SW480 (cell line): Measurements from ENCODE around the gene CSF1R.

Source experiments
- DNase-seq: peaks from one replicate; pipeline ENCODE4 v3.0.0-alpha.2; 2016; ENCODE audit warnings: low spot score

Gene CSF1R

DNA sequence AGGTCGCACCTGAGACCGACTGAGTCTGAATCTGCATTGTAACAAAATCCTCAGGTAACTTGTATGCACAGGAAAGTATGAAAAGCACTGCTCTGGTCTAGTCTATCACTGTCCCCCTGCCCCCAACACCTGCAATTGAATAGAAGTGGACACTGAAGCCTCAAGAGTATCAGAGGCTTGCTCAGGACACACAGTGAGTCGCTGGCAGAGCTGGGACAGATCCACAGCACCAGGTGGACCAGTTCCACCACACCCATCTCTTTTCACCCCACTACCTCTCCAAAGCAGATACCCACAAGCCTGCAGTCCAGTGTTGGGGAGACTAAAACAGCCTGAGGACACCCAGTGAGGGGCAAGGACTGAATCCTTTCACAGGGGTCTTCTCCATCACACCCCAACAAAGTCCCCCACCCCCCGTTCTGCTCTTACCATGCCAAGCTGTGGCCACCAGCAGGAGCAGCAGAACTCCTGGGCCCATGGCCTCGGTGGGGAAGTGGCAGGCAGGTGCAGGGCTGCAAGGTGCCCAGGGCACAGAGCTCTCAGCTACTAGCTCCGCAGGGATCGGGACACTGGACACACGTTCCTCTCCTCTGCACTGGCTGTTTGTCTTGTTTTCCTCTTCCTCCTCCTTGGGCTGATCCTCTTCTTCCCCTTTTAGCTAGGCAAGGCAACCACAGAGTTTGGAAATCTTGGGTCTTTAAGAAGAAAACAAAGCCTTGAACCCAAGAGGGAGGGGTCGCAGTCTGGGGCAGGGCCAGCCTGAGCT, at the start of gene CSF1R:
Gene CSF1R, minus strand, starts transcription at position 605 of the 766 bp plus-strand sequence. Its CDS starts 127 bp downstream, at position 478.
- DNase-seq = no peak

DNA sequence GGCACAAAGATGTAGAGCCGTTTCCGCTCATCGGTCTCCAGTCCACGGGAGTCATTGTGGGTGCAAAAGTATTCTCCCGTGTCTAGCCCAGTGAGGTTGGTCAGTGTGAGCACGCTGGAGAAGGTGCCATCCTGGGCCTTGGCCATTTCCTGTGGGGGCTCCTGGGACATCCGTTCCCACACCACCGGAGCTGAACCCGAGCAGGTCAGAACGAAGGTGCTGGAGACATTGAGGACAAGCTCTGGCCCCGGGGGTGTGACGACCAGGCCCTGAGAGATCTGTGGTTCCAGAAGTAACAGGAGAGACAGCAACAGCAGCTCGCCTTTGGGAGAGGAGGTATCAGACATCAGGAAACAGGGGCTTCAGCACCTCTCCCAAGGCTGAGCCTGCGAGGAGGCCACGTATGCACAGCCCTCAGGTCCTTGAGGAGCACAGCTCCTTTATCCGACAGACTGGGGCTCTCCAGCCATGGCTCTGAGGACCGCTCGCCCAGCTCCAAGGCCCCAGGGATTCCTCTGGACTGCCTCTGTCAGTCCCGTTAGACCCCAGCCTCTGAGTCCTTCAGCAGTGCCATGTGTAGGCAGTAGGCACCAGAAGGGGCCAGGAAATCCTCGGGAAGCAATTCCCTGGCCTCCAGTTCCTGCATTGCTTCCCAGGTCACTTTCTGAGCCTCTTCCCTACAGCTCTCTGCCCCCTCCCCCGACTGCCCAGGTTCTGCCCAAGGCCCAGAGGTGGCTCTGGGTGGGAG, 49.4 kb upstream of the CSF1R start:
- no peak for DNase-seq

DNA sequence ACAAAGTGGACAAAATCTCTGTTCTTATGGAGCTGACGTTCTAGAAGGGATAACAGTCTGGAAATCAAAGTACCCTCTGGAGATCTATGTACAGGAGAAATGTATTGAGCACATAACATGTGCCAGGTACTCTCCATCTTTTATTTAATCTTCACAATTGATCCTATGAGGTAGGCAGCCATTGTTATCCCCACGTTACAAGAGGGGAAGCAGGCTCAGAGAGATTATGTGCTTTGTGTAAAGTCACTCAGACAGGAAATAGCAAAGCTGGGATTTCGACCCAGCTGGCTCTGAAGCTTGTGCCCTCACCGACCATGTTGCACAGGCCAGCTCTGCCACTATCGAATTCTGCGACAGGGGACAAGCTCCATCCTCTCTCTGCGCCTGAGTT, 47.8 kb upstream of the CSF1R start:
- no peak for DNase-seq

DNA sequence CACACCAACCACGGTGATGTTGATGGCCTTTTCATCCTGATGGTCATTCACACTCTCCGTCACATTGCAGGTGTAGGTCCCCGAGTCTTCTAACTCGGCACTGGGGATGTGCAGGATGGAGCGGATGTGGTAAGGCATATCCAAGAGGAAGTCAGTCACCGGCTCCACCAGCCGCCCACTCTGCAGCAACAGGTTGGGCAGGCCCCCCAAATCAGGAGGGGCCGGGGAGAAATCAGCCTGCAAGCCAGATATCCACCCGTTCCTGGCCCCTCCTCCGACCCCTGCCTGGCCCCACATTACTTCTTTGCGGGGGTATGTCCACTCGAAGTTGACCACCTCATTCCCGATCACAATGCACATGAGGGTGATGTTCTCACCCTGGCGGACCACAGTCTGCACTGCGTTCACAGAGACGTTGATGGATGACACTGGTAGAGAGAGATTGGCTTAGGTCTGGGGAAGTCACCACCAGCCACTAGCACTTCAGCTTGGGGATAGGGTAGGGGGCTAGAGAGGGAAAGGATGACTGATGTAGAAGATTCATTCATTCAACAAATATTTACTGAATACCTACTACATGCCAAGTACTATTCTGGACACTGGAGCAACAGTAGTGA, 47.3 kb upstream of the CSF1R start:
- DNase-seq = no peak

DNA sequence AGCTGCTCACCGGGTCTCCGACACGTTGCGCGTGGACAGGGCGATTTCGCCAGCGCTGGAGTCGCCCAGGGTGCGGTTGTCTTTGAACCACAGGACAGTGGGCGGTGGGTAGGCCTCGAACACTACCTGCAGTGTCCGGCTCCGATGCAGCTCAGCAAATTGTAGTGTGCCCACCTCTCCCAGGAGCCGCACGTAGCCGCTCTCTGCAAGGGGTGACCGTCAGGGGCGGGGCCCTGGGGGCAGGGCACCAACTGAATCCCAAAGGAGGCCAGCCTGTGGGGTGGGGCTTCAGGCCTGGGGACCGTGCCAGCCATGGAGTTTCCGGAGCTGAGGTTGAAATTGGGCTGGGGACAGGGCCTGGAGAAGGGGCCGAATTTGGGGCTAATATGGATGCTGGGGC, 46.4 kb upstream of the CSF1R start:
- no peak for DNase-seq

DNA sequence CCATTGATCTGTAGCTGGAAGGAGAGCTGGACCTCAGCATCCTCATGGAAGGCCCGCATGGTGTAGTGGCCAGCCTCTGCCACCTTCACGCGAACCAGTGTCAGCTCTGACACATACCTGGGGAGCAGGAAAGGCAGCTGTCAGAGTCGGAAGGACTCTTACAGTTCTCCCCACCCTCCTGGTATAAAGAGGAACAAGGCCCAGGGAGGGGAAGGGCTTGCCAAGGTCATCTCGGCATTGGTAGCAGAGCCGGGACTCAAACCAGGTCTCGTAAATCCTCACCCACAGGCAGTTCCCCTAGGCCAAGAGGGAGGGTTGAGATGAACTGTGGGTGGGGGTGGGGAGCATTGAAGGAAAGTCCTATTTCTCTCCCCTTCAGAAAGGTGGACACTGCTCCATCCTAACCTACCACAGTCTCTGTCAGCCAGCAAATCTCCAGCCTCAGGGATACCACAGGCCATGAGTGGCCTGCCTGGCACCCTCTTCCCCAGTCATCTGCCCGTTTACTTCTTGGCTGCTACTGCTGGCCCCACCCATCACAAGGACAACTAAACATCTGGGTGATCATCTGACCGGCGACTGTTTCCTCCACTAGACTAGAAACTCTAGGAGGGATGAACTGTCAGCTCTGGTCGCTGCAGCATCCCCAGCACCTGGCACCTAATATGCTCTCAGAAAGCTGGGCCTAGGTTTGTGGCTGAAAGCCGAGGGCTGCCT, 45.8 kb upstream of the CSF1R start:
- DNase-seq = no peak

DNA sequence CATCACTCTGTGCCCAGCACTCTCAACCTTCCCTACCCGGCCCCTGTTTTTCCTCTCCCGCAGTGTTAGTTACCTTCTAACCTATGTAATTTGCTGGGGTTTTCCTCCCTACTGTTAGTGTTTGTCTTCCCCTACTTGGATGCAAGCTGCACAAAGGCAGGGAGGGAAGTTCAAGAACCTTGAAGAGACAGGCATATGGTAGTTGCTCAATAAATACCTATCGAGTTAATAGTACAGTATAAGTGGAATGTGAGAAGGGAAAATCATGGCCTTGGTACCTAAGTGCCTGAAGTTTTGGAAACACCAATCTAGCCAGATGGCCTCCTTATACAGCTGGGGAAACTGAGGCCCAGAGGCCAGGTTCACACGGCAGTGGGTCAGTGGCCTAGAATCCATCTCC, 45.1 kb upstream of the CSF1R start:
- DNase-seq = no peak

DNA sequence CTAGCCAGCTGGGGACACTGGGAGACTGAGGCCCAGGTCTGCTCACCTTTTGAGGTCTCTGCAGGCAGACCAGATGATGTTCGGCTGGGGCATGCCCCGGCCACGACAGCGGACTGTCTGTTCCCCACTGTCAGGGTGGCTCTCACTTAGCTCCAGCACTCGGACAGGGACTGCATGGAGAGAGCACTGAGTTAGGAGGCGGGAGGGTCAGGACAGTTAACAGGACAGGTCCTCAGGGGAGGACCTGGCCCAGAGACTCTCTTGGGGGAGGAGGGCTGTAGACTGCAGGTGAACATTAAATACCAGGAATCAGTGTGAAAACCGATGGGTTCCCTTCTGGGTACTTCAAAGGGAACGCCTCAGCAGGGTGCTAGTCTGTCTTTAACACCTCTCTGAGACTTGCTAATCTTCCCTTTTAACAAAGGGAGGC, 44.2 kb upstream of the CSF1R start:
- DNase-seq = no peak

DNA sequence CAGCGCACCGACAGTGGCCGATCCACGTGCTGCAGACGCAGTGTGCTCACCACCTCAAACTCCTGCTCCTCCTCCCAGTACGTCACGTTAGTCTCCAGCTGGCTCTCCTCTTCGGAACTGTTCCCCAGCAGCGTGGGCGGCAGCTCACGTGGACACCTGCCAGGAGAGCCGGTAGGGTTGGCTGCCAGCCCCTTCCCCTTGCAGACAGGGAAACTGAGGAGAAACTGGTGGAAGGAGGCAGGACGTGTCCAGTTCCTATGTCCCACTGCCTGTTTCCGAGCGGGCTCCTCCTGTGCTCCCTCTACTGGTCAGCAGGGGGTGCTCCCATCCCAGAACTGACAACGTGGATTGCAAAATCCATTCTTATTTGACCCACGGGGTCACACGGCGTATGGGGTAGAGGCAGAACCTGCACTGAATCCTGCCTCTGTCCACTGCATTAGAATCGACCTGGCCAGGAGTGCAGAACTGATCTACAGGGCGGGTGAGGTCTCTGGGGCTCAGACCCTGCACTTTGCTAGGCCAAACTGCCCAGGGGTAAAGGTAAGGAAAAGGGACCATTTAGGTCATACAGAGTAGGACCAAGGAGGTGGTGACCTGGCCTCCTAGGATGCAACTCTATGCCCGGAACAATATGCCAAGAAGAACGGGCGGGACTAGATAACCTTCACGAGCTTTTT, 43.6 kb upstream of the CSF1R start:
- peak; percentile 69 for DNase-seq

DNA sequence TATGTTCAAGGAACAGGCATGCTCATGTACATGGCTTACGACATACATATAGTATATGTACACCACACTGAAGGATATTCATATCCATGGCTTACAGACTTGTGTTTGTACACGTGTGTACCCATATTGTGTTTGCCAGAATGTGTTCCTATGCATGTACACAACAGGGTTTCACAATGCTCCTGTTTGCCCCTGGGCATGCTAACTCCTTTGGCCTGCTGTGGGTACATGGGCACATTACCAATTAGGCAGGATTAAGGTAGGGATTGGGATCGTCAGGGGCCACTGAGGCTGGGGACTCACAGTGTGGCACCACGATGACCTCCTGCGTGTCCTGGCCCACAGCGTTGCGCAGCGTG, 43.1 kb upstream of the CSF1R start:
- no peak for DNase-seq

DNA sequence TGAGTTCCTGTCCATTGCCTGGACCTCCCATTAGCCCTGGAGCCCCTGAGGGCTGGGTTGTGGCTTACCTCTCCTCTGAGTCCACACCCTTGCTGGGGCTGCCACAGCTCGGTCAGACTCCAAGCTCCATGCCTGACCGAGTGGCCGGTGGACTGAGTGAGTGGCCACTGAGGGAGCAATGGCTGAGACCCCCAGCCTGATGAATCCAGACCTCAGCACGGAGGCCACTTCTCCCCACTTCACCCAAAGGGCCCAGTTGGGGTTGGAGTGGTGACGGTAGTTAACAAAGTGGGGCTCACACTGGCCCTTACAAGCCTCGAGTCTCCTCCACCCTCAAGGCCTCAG, 40.5 kb upstream of the CSF1R start:
- no peak for DNase-seq

DNA sequence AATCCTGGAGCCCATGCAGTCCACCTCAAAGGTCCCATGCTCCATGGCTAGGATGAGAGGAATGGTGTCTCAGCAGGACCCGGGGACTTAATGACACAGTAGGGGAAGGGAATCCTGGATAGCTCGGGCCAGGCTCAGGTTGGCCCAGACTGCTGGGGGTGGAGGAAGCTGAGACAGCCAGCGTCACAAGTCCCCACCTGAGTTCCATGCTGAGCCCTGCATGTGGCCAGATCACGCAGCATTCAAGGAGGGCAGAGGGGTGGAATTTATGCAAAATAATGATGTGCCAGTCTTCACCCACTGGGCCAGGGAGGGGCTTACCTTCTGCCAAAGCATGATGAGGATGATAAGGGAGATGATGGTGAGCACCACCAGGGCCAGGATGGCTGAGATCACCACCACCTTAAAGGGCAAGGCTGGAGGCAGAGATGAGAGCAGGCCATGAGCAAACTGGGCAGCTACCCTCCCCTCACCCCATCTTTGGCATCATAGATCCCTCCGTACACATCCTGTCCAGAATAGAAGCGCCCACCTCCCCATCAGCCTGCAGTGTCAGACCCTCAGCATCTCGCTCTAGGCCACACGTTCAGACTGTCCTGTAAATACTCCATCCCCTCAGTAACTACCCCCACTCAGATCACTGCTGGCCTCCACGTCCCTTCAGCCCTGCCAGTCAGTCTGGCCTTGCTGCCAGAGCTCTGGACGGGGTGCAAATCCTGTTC, 40.0 kb upstream of the CSF1R start:
- no peak for DNase-seq

DNA sequence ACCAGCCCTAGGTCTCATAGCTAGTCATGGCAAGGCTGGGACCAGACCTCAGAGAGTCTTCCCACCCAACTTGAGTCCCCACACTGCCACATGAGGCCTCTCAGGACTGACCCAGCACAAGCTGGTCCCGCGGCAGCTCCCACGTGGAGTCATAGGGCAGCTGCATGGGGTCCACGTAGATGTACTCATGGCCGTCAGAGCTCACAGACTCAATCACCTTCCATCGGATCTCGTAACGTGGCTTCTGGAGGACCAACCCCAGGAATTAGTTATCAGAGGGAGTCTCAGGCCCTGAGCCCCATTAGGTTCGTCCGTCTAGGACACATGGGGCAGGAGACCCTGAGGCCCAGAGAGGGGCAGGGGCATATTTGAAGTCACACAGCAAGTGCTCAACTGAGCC, 39.0 kb upstream of the CSF1R start:
- no peak for DNase-seq

DNA sequence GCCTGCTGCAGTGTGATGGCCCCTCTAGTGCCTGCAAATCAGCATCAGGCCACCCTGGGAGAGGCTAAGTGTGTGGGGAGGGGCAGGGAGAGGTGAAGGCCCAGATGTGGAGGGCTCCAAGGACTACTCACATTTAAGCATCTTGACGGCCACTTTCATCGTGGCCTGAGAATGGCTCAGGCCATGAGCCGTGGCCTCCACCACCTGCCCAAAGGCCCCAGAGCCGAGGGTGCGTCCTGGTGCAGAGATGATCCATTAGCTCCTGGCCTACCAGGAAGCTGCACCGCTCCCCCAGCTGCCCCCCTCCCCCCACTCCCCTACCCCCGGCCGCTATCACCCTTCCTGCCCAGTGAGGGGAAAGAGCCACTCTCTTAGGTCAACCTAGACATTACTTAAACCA, 38.2 kb upstream of the CSF1R start:
- no peak for DNase-seq

DNA sequence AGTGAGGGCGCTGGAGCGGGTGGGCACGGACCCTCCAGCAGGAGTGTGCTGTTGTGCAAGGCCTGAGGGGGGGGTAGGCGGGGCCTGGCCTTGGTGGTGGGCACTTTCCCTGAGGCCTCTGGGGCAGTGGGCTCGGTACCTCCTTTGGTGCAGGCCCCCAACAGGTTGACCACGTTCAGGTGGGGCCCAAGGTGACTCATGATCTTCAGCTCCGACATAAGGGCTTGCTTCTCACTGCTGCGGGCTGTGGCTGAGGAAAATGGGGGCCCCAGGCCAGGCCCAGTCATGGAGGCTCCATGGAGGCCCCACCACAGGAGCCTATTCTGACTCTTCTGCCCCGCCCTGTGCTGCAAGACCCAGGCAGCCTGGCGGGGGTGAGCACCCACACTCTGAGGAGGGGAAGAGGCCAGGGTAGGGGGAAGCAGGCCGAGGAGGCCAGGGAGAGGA, 37.8 kb upstream of the CSF1R start:
- DNase-seq = no peak

DNA sequence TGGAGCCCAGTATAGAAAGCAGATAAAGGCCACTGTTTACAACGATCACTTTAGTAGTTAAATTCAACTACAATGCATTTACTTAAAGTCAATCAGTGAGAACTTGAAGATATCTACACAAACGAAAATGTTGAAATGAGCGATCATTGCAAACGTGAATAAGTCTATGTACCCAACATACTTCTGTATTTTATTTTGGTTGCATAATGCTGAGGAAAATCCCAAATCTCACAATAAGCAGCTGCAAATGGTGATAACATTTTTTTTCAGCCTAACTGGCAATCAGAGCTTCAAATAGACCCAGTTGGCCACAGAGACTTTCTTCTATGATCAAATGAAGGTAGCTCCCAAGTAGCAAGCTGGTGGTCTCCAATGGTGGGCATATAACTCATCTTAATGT, 37.2 kb upstream of the CSF1R start:
- DNase-seq = no peak

DNA sequence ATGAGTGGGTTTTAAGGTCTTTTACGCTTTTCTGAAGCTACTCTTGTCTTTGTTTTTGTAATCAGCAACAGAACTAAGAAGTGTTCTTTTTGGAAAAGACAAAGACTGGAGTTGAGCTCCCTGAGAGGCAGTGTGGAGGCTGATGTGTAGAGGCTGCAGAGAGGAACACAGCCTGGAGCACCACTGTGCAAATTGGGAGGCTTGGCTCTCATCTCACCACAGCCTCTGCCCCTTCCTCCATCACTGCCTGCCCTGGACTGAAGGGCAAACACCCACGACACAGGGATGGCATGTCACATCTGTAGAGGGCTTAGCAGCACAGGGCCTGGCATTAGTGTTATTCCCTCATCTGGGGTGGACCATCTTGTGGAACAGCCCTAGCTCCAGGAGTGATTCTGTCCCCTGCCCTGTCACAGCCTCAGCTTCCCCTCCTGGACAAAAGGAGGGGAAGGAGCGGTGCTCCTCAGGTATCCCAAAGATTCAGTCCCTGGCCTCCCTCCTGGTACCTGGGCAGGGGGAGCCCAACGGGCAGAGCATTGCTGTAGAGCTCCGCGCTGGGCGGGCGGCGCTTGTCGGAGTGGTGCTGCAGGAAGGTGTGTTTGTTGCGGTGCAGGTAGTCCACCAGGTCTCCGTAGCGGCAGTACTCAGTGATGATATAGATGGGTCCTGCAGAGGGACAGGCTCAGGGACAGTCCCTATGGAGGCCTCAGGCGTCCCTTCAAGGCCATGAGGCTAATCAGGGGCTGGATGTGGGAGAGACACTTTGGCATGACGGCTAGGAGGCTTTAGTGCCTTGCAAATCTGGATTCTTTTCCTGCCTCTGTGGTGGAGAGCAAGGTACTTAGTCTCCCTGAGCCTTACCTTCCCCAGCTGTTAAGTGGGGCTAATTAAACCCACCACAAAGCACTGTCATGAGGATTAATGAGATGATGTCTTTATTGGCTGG, 36.5 kb upstream of the CSF1R start:
- no peak for DNase-seq

DNA sequence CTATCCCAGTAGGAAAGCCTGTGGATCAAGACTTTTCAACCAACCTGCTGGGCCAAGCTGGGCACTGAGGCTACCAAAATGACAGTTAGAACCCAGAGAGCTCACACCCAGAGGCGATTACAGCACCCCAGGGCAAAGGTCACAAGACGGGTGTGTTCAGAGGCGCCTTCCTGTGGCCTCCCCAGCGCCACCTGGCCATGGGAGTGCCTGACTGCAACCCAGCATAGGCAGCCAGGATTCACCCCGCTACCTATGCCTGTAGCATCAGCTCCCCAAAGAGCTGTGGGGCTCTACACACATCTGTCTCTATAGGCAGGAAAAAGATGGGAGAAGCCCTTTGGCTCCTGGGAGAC, 35.8 kb upstream of the CSF1R start:
- DNase-seq = peak; percentile 64

DNA sequence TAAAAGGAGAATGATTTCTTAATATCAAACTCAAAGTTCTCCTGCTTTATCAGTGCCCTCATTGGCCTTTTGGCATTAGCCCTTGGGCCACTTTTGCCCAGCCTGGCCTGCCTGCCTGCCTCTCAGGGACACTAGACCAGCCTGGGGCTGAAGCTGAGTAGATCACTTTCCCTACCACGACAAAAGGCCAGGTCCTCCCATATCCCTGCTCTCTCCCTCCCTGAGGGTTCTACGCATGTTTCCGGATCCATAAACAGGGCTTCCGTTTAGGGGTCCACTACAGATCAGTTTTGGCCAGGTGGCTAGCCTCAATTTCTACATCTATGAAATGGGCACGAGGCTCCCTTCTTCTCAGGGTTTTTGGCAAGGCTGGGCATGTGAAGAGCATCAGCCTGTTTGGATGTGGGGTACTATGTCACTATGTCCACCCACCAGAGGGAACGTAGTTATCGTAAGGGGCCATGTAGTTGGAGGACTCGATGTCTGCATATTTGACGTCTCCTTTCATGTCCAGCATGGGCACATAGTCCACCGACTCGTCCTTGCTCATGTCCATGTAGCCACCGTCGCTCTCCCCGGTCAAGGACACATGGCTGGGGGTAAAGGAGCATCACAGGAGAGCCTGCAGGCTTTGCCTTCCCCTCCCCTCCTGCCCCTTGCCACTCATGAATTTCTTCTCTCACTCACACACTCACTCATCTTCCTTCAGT, 35.2 kb upstream of the CSF1R start:
- no peak for DNase-seq
